SK-N-MC (cell line): ENCODE results near the gene DENND2A.
"Not testable (repeated sequence)": the region's sequence is repeated elsewhere in the genome, so short reads cannot be mapped to it uniquely, and the experiment has no call there.

Experiments
- DNase-seq: peaks from one replicate; pipeline ENCODE4 v3.0.0-alpha.2; 2011; ENCODE audit warnings: low read depth, low spot score
- H3K27ac ChIP-seq: fragments of 200-600 bp; sonication (generic); 2 replicates; pipeline ENCODE4 v1.5.1; 2016; ENCODE audit warnings: mixed run types
- H3K36me3 ChIP-seq: fragments of 200-600 bp; sonication (generic); 2 replicates; pipeline ENCODE4 v1.6.1; 2017; ENCODE audit warnings: antibody characterized with exemption, low read length, mixed read lengths; ENCODE audit not compliant: insufficient read depth
- H3K4me3 ChIP-seq: fragments of 200-600 bp; sonication (generic); 2 replicates; pipeline ENCODE4 v1.5.1; 2016
- H3K9ac ChIP-seq: fragments of 200-600 bp; sonication (generic); 2 replicates; pipeline ENCODE4 v1.8.0; 2017; ENCODE audit warnings: mixed run types, mixed read lengths; ENCODE audit not compliant: insufficient read length
- H3K9me3 ChIP-seq: fragments of 200-600 bp; sonication (generic); 2 replicates; pipeline ENCODE4 v1.6.1; 2017; ENCODE audit warnings: low read depth, mild to moderate bottlenecking, antibody characterized with exemption, low read length, moderate library complexity, mixed read lengths
- EZH2 ChIP-seq: fragments of 200-600 bp; sonication (generic); IDR thresholded peaks from one replicate; pipeline ENCODE4 v1.6.1; 2017; ENCODE audit warnings: antibody characterized with exemption
- FOXP2 ChIP-seq: optimal IDR thresholded peaks from 2 replicates; pipeline ENCODE3; 2011; ENCODE audit warnings: mild to moderate bottlenecking, moderate library complexity; ENCODE audit not compliant: insufficient read depth; ENCODE audit errors: extremely low read length, control extremely low read depth
- POLR2AphosphoS5 ChIP-seq: IDR thresholded peaks from 2 replicates; pipeline ENCODE4 v1.6.1; 2012; ENCODE audit warnings: mild to moderate bottlenecking, low read depth, low read length, borderline replicate concordance

The DENND2A gene

GRCh38 chr7:140517546-140518369 lies 122.9 kb downstream of the DENND2A start:
- no peaks in the 10 kb centered on the region for H3K36me3 ChIP-seq
- H3K9me3 ChIP-seq = no peaks in the 10 kb centered on the region
- TF ChIP-seq POLR2AphosphoS5 (no peak), FOXP2 (peak; percentile 60), EZH2 (no peak)
- peak; percentile 42 for DNase-seq
- no peak overlapping the region for H3K27ac ChIP-seq
- no peak overlapping the region for H3K9ac ChIP-seq
- H3K4me3 ChIP-seq = no peak overlapping the region

GRCh38 chr7:140512317-140513000 lies 128.2 kb downstream of the DENND2A start:
- Histone ChIP-seq H3K9ac (no peak overlapping the region), H3K9me3 (no peaks in the 10 kb centered on the region), H3K4me3 (no peak overlapping the region), H3K27ac (no peak overlapping the region), H3K36me3 (no peaks in the 10 kb centered on the region)
- TF ChIP-seq POLR2AphosphoS5 = no peak
- no peak for TF ChIP-seq EZH2
- no peak for TF ChIP-seq FOXP2
- DNase-seq = no peak

- no peak for TF ChIP-seq EZH2
- TF ChIP-seq FOXP2 = no peak
- no peak for TF ChIP-seq POLR2AphosphoS5
- H3K9ac ChIP-seq = no peak overlapping the region
- DNase-seq = no peak
- no peak overlapping the region for H3K4me3 ChIP-seq
- no peaks in the 10 kb centered on the region for H3K9me3 ChIP-seq
- H3K36me3 ChIP-seq = no peaks in the 10 kb centered on the region
- H3K27ac ChIP-seq = no peak overlapping the region
These were observed 130.8 kb downstream of the DENND2A start for GRCh38 chr7:140509789-140510188.

GRCh38 chr7:140507556-140507955 lies 133.1 kb downstream of the DENND2A start:
- not testable (repeated sequence) for DNase-seq, H3K9me3 ChIP-seq, H3K9ac ChIP-seq, H3K4me3 ChIP-seq, H3K36me3 ChIP-seq, H3K27ac ChIP-seq

- DNase-seq = no peak
- Histone ChIP-seq H3K36me3 (no peaks in the 10 kb centered on the region), H3K9me3 (no peaks in the 10 kb centered on the region), H3K4me3 (no peak overlapping the region), H3K9ac (no peak overlapping the region), H3K27ac (no peak overlapping the region)
- TF ChIP-seq FOXP2 (no peak), EZH2 (no peak), POLR2AphosphoS5 (no peak)
These were observed 133.7 kb downstream of the DENND2A start for GRCh38 chr7:140506788-140507464.

- H3K9me3 ChIP-seq = no peaks in the 10 kb centered on the region
- H3K9ac ChIP-seq = no peak overlapping the region
- H3K4me3 ChIP-seq = no peak overlapping the region
- DNase-seq = no peak
- no peaks in the 10 kb centered on the region for H3K36me3 ChIP-seq
- TF ChIP-seq FOXP2 (no peak), EZH2 (no peak), POLR2AphosphoS5 (no peak)
- H3K27ac ChIP-seq = no peak overlapping the region
These were observed 138.6 kb downstream of the DENND2A start for GRCh38 chr7:140501966-140502365.

- H3K36me3 ChIP-seq, DNase-seq, H3K27ac ChIP-seq, H3K9me3 ChIP-seq, H3K4me3 ChIP-seq, H3K9ac ChIP-seq: not testable (repeated sequence)
These were observed 142.8 kb downstream of the DENND2A start for GRCh38 chr7:140497807-140498206.

- H3K9ac ChIP-seq = no peak overlapping the region
- DNase-seq = no peak
- TF ChIP-seq POLR2AphosphoS5 (no peak), EZH2 (no peak), FOXP2 (no peak)
- H3K36me3 ChIP-seq = no peaks in the 10 kb centered on the region
- H3K27ac ChIP-seq = no peak overlapping the region
- no peaks in the 10 kb centered on the region for H3K9me3 ChIP-seq
- H3K4me3 ChIP-seq = no peak overlapping the region
These were observed 143.3 kb downstream of the DENND2A start for GRCh38 chr7:140497241-140497769.
